Measurements from ENCODE around the gene CLINT1. TPM values are rescaled to one million over a fixed set of nuclear protein-coding genes. Genes with fewer than 3 reads are reported as not detected.

The CLINT1 gene
- total and polyA plus RNA-seq, 2 of the 13 experiments (the other 11 are each of a cell fraction or from before 2014, with no cell fraction given) = 64.0 to 104 TPM

GRCh38 chr5:157764531-157764930 is 94.4 kb downstream of the CLINT1 start (continued):
- TF ChIP-seq, protein P1, sequence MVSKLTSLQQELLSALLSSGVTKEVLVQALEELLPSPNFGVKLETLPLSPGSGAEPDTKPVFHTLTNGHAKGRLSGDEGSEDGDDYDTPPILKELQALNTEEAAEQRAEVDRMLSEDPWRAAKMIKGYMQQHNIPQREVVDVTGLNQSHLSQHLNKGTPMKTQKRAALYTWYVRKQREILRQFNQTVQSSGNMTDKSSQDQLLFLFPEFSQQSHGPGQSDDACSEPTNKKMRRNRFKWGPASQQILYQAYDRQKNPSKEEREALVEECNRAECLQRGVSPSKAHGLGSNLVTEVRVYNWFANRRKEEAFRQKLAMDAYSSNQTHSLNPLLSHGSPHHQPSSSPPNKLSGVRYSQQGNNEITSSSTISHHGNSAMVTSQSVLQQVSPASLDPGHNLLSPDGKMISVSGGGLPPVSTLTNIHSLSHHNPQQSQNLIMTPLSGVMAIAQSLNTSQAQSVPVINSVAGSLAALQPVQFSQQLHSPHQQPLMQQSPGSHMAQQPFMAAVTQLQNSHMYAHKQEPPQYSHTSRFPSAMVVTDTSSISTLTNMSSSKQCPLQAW (CRISPR knock-in tag; IDR thresholded peaks at IDR 0.05) = no peak
- TF ChIP-seq ZNF17 (CRISPR knock-in tag; IDR thresholded peaks at IDR 0.05) (no peak), ZNF660 (CRISPR knock-in tag; IDR thresholded peaks at IDR 0.05; ENCODE audit: borderline replicate concordance, low read depth) (no peak)

- WGBS (ENCODE audit: low lambda C conversion rate) = 52% methylated on average over 10 of the region's 10 CpGs
- ChIA-PET POLR2A (no interaction called here), CTCF (ENCODE audit: low intra/inter-chr PET ratio, low total read pairs) (interaction anchor here (0.8 to 1.4 kb wide), 3 partner anchors 187 to 1371 kb away, joined by 5 to 8 read pairs (median 6); no protein-coding TSS in a partner anchor)
- H3K36me3 ChIP-seq (replicated peaks in 1 of 2; ENCODE audit: control insufficient read depth in 1 of 2, insufficient read depth in 2 of 2, low read length in 2 of 2) = no peaks in the 10 kb centered on the region
- peak; percentile 60 for DNase-seq (ENCODE audit: low spot score)
- H3K4me1 ChIP-seq (ENCODE audit: insufficient read depth, low read length) = no peaks in the 10 kb centered on the region
- H2AFZ ChIP-seq (ENCODE audit: low read length) = no peak overlapping the region
- no TSS peak for BruUV-seq (replicated peaks)
- H3K79me2 ChIP-seq (ENCODE audit: insufficient read depth, low read length) = no peaks in the 10 kb centered on the region
- no peak overlapping the region for H3K4me3 ChIP-seq (replicated peaks in 1 of 3; ENCODE audit: insufficient read depth in 1 of 3, low read depth in 2 of 3, low read length in 3 of 3)
- no peaks in the 10 kb centered on the region for H3K27me3 ChIP-seq (ENCODE audit: control insufficient read depth in 1 of 2, insufficient read depth in 2 of 2, low read length in 2 of 2)
- peak; percentile 98 for ATAC-seq
- no peak overlapping the region for H3K27ac ChIP-seq (ENCODE audit: extremely low read length, insufficient read depth, low read length)
- H3K4me2 ChIP-seq (ENCODE audit: low read depth, low read length) = no peak overlapping the region
- H3K9me3 ChIP-seq (ENCODE audit: low read length) = no peaks in the 10 kb centered on the region
- in situ Hi-C loops (cut with HindIII; ENCODE audit: extremely low pct_ligation_motif_present, low pct_unique_long_range_greater_than_20kb) (no loop called here), intact Hi-C loops (cut with micrococcal nuclease; ENCODE audit: unreplicated experiment) (loop anchor here (1.0 to 2.0 kb wide), 3 partner anchors 187 to 1345 kb away; no protein-coding TSS in a partner anchor)
- no peaks in the 10 kb centered on the region for H4K20me1 ChIP-seq (ENCODE audit: insufficient read depth, low read length)
- TF ChIP-seq ZNF546 (CRISPR knock-in tag; conservative IDR thresholded peaks at IDR 0.05) = no peak
- TF ChIP-seq CCDC6 (CRISPR knock-in tag; IDR thresholded peaks at IDR 0.05) = 0 out of 2 replicates have a peak, but pooled peaks have one; percentile 10
- peak; percentile 64 for TF ChIP-seq SMC3 (IDR thresholded peaks at IDR 0.05; ENCODE audit: low read length)
- peak; percentile 76 for TF ChIP-seq CTCF (CRISPR knock-in tag; IDR thresholded peaks at IDR 0.05)
- no peak for TF ChIP-seq CHD4 (IDR thresholded peaks at IDR 0.05; ENCODE audit: borderline replicate concordance, low read length)
- peak; percentile 52; the same call in 1 of the 2 replicates for TF ChIP-seq RAD21 (CRISPR knock-in tag; IDR thresholded peaks at IDR 0.05)
- peak; percentile 79 for TF ChIP-seq STAG1 (CRISPR knock-in tag; IDR thresholded peaks at IDR 0.05)
- peak; percentile 90 for FAIRE-seq
- no peak overlapping the region for H3K9ac ChIP-seq (ENCODE audit: insufficient read depth, low read depth, low read length)
Measured at GRCh38 chr5:157761690-157762621, 97.0 kb downstream of the CLINT1 start.

All from HepG2 (cell line).